Mesodermal cell (in vitro differentiated cells): ENCODE measurements around the gene PBX1.

ENCODE experiments used
- H3K27ac ChIP-seq: 2 replicates; pipeline ENCODE4 v1.7.0; 2013; ENCODE audit warnings: mild to moderate bottlenecking, low read depth, low read length, moderate library complexity; ENCODE audit not compliant: severe bottlenecking
- H3K36me3 ChIP-seq: 2 replicates; pipeline ENCODE4 v1.7.1; 2013; ENCODE audit warnings: mild to moderate bottlenecking, low read length, moderate library complexity; ENCODE audit not compliant: control insufficient read depth, insufficient read depth
- H3K4me1 ChIP-seq: one replicate; pipeline ENCODE4 v1.7.1; 2013; ENCODE audit warnings: mild to moderate bottlenecking, low read length; ENCODE audit not compliant: insufficient read depth, control insufficient read depth, poor library complexity, severe bottlenecking
- H3K4me3 ChIP-seq: 2 replicates; pipeline ENCODE4 v1.7.0; 2013; ENCODE audit warnings: low read length, control low read depth, mild to moderate bottlenecking; ENCODE audit not compliant: insufficient read depth, poor library complexity, severe bottlenecking; ENCODE audit errors: extremely low read depth
- H3K9me3 ChIP-seq: 2 replicates; pipeline ENCODE4 v1.7.1; 2013; ENCODE audit warnings: mild to moderate bottlenecking, low read length, moderate library complexity; ENCODE audit not compliant: control insufficient read depth
- whole genome bisulfite sequencing, 2 experiments: methylation state at CpG; one replicate each; pipeline ENCODE4 v1.1.5; 2013; ENCODE audit warnings: missing lambda C conversion rate in 2 of 2; ENCODE audit not compliant: insufficient coverage in 2 of 2; 5-methylcytosine and 5-hydroxymethylcytosine counted together

Gene PBX1

GRCh38 chr1:164760569-164760968, 201.6 kb downstream of the PBX1 start:
- 92 to 100% methylated on average over 2 of the region's 5 CpGs for WGBS, 2 experiments
- H3K9me3 ChIP-seq, result no peaks in the 10 kb centered on the region
- H3K4me1 ChIP-seq, result peaks cover 13% of the 10 kb centered on the region
- no peak overlapping the region for H3K27ac ChIP-seq
- H3K36me3 ChIP-seq, result no peaks in the 10 kb centered on the region
- no peak overlapping the region for H3K4me3 ChIP-seq

DNA sequence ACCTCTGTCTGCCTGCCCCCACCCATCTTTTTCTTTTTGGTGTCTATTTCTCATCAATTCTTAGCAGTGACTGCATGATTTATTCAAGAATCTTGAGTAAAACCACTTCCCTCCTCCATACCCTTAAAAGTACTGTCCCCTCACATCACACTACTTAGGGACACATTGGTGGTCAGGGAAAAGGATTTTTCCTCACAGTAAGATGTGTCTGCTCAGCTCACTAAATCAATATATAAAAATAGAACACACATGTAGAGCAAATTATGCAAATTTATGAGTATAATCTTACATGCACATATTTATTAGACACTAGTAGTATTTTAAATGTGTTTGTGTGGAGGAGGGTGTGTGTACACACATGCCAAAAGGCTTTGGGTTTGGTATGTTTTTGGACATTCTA, 202.0 kb downstream of the PBX1 start:
- Histone ChIP-seq H3K4me3 (no peak overlapping the region), H3K36me3 (no peaks in the 10 kb centered on the region), H3K27ac (no peak overlapping the region), H3K9me3 (no peaks in the 10 kb centered on the region), H3K4me1 (peaks cover 17% of the 10 kb centered on the region)

- WGBS, 2 experiments, result 100% methylated on average over 1 of the region's 2 CpGs; no CpG with 5 or more reads in 1 of the 2 experiments
- no peak overlapping the region for H3K4me3 ChIP-seq
Measured at GRCh38 chr1:164763098-164763497, 204.1 kb downstream of the PBX1 start.

GRCh38 chr1:164764333-164764732, 205.3 kb downstream of the PBX1 start:
- Histone ChIP-seq H3K9me3 (no peaks in the 10 kb centered on the region), H3K4me1 (peaks cover 31% of the 10 kb centered on the region), H3K36me3 (no peaks in the 10 kb centered on the region), H3K27ac (no peak overlapping the region), H3K4me3 (no peak overlapping the region)
- WGBS, 2 experiments, result no CpG with 5 or more reads among the region's 1 CpG

More at GRCh38 chr1:164763098-164763497, 204.1 kb downstream of the PBX1 start:
- Histone ChIP-seq H3K4me1 (peaks cover 29% of the 10 kb centered on the region), H3K27ac (no peak overlapping the region), H3K36me3 (no peaks in the 10 kb centered on the region), H3K9me3 (no peaks in the 10 kb centered on the region)

DNA sequence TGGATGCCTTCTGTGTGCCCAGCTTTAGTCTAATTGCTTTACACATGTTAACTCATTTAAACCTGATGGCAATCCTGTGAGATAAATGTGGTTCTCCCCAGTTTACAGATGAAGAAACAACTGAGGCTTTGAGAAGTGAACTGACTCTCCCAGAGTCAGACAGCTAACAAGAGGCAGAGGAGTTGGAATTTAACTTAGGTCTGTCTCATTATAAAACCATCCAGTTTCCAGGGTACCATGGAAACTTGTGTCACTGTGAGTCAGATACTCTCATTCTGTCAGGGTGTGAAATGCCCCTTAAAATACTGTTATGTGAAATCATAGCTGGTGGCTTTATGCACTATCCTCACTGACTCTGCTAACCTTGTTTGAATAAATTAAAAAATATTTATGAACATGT, 206.6 kb downstream of the PBX1 start:
- no peak overlapping the region for H3K4me3 ChIP-seq
- peaks cover 40% of the 10 kb centered on the region for H3K4me1 ChIP-seq
- H3K36me3 ChIP-seq, result no peaks in the 10 kb centered on the region
- peak overlapping the region; percentile 67 for H3K27ac ChIP-seq
- H3K9me3 ChIP-seq, result no peaks in the 10 kb centered on the region

- WGBS, 2 experiments, result 100% methylated on average over 1 of the region's 1 CpG
- Histone ChIP-seq H3K4me1 (peaks cover 46% of the 10 kb centered on the region), H3K27ac (peak overlapping the region; percentile 67)
Measured at GRCh38 chr1:164765992-164766720, 207.2 kb downstream of the PBX1 start.

GRCh38 chr1:164767752-164768402, 208.9 kb downstream of the PBX1 start:
- Histone ChIP-seq H3K4me3 (no peak overlapping the region), H3K27ac (peak overlapping the region; percentile 33), H3K36me3 (no peaks in the 10 kb centered on the region), H3K4me1 (peaks cover 63% of the 10 kb centered on the region), H3K9me3 (no peaks in the 10 kb centered on the region)
- WGBS, 2 experiments, result 93 to 95% methylated on average over 2 of the region's 3 CpGs

More at GRCh38 chr1:164765992-164766720, 207.2 kb downstream of the PBX1 start:
- Histone ChIP-seq H3K4me3 (no peak overlapping the region), H3K9me3 (no peaks in the 10 kb centered on the region), H3K36me3 (no peaks in the 10 kb centered on the region)

GRCh38 chr1:164768619-164769018, 209.6 kb downstream of the PBX1 start:
- Histone ChIP-seq H3K36me3 (no peaks in the 10 kb centered on the region), H3K9me3 (no peaks in the 10 kb centered on the region), H3K4me3 (no peak overlapping the region), H3K4me1 (peaks cover 70% of the 10 kb centered on the region), H3K27ac (no peak overlapping the region)
- 80 to 100% methylated on average over 1 to 4 of the region's 5 CpGs for WGBS, 2 experiments

GRCh38 chr1:164769486-164770130, 210.6 kb downstream of the PBX1 start:
- WGBS, 2 experiments, result 94 to 100% methylated on average over 2 of the region's 2 CpGs
- Histone ChIP-seq H3K36me3 (no peaks in the 10 kb centered on the region), H3K9me3 (no peaks in the 10 kb centered on the region), H3K27ac (no peak overlapping the region), H3K4me1 (peaks cover 76% of the 10 kb centered on the region), H3K4me3 (no peak overlapping the region)

DNA sequence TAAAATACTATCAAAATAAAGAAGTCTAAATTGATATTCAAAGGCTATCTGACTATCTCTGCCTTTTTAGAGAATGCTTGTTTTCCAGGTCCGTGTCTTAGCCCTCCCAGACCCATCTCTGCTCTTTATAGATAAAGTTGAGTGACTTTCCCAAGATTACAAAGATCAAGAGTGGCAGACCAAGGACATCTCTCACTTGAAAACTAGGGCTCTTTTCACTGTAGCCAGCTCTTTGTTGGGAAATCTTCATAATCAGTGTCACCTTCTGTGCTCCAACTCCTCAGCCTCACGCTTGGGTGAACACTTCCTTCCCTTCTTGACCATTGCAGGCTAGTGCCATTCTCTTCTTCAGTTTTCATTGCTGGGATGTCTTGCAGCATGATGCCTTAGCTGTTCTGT, 211.1 kb downstream of the PBX1 start:
- 80 to 90% methylated on average over 1 of the region's 2 CpGs for WGBS, 2 experiments
- no peak overlapping the region for H3K27ac ChIP-seq

More for the DNA sequence above, 211.1 kb downstream of the PBX1 start:
- Histone ChIP-seq H3K9me3 (no peaks in the 10 kb centered on the region), H3K4me1 (peaks cover 76% of the 10 kb centered on the region), H3K36me3 (no peaks in the 10 kb centered on the region), H3K4me3 (no peak overlapping the region)
